ENCODE results near the gene SMS.

GRCh38 chrX:22041907-22042530 lies 101.5 kb downstream of the SMS start:
- TF ChIP-seq CTCF (IDR thresholded peaks at IDR 0.05) (no peak), ATF3 (CRISPR knock-in tag; conservative IDR thresholded peaks at IDR 0.05) (no peak), ZNF423 (CRISPR knock-in tag; IDR thresholded peaks at IDR 0.05) (no peak), JAZF1 (CRISPR knock-in tag; IDR thresholded peaks at IDR 0.05) (no peak), NFE2L1 (CRISPR knock-in tag; IDR thresholded peaks at IDR 0.05) (no peak), ZNF512 (CRISPR knock-in tag; IDR thresholded peaks at IDR 0.05; ENCODE audit: borderline replicate concordance) (no peak), ELF4 (CRISPR knock-in tag; IDR thresholded peaks at IDR 0.05; ENCODE audit: low read depth) (no peak), ATF2 (CRISPR knock-in tag; IDR thresholded peaks at IDR 0.05; ENCODE audit: borderline replicate concordance, low read depth) (no peak)

All from WTC11 (cell line).